GM21576 (cell line): ENCODE results near the gene CXorf49.
"Not testable (repeated sequence)": the region's sequence is repeated elsewhere in the genome, so short reads cannot be mapped to it uniquely, and the experiment has no call there.

Experiments
- ATAC-seq: cut with Tn5 transposase; IDR thresholded peaks from one replicate; pipeline ENCODE4 v1.9.1; 2021; ENCODE audit warnings: mild to moderate bottlenecking, moderate library complexity; ENCODE audit not compliant: unreplicated experiment

The CXorf49 gene

DNA sequence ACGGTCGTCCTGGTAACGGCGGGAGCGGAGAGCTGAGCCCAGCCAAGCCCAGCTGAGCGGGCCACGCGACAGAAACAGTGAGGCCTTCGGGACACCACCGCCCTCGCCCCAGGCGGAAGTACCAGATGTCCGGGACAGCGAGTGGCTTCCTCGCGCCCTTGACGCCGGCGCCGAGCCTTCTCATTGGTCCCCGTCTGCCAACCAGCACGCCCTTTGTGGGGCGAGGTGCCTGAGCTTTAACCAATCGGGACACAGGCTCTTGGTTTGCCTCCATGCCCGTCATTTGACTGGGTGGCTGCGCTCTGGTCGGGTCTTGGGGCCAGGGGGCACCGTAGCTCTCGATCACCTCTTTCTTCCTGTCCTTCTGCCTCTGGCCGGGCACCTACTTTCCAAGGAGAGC lies at the start of gene CXorf49:
CXorf49 (minus strand) TSS at position 101 of the 400 bp plus-strand sequence. CDS start 134 bp downstream, outside the sequence.
- not testable (repeated sequence) for ATAC-seq

DNA sequence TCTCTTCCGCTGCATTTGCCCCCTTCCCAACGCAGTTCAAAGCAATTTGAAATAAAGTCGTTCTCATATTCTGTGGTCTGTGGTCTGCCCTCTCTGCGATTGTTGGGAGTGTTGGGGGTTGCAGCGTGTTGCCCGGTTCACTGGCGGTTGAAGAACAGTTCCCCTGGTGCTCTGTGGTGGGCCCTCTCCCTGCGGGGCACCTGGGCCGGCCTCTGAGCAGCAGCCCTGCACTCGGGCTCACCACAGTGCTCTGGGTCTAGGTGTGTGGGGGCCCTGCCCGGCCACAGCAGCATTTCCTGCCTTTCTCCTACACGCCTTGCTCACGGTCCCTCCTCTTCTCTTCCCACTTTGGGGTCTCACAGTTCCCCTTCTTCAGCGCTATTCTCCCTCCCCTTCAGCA lies 49.0 kb upstream of the CXorf49 start:
- ATAC-seq: not testable (repeated sequence)

DNA sequence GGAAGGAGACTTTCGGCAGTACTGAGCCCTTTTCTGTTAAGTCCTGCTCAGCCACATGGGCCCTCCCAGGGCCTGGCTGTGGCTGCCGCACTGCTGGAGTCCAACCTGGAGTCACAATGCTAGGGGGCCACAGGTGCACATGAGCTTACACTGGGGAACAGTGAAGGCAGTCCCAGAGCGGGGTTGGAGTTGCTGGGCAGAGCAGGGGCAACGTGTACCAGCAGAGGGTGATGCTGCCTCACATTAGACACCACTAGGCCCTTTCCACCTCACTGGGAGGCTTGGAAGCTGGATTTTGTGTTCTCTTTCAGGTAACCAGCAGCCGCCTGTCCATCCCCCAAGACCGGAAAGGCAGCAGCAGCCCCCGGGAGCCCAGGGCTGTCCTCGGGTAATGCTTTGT lies 47.5 kb upstream of the CXorf49 start:
- not testable (repeated sequence) for ATAC-seq

DNA sequence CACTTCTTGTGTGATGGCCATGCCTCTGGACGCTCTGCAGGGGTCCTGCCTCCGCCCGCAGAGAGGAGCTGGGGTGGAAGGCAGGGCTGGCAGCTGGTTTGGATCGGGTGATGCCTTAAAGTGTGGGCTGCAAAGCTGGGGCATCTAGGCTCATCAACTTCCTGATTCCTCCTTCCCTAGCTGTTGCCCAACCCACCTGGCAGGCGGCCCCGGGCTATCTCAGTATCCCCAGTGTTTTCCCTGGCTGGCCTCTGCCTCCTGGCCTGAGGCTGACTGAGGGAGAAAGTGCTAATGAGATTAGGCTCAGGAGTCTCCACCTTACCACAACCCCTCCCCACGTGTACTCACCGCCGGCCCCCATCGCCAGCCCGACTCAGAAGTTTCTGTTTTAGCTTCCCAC lies 46.7 kb upstream of the CXorf49 start:
- not testable (repeated sequence) for ATAC-seq

DNA sequence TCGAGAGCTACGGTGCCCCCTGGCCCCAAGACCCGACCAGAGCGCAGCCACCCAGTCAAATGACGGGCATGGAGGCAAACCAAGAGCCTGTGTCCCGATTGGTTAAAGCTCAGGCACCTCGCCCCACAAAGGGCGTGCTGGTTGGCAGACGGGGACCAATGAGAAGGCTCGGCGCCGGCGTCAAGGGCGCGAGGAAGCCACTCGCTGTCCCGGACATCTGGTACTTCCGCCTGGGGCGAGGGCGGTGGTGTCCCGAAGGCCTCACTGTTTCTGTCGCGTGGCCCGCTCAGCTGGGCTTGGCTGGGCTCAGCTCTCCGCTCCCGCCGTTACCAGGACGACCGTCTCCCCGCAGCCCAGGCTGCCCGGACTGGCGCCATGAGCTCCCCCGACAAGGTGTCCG lies 45.0 kb upstream of the CXorf49 start, which contains the start of gene CXorf49B:
CXorf49B (plus strand) TSS at position 301 of the 400 bp plus-strand sequence; CDS start at position 376, 75 bp downstream.
- not testable (repeated sequence) for ATAC-seq

DNA sequence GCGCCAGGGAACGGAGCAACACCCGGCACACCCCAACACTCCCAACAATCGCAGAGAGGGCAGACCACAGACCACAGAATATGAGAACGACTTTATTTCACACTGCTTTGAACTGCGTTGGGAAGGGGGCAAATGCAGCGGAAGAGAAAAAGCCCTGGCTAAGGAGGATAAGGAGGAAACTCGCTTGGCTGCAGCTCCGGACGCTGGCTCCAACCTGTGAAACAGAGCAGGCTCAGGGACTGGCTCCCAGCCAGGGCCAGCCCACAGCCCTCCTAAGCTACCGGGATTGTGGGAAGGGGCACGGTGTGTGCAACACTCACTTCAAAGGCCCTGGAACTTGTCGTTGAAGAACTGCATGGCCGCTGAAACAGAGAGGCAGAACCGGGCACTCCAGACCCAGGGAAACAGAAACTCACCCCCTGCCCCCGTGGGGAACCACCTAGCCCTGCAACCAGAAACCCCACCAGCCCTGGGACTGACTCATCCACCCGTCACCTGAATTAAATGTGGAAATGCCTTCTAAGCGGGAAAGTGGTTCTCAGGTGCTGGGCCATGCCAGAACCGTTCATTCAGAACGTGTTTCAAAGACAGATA lies 42.7 kb upstream of the CXorf49 start:
- not testable (repeated sequence) for ATAC-seq

DNA sequence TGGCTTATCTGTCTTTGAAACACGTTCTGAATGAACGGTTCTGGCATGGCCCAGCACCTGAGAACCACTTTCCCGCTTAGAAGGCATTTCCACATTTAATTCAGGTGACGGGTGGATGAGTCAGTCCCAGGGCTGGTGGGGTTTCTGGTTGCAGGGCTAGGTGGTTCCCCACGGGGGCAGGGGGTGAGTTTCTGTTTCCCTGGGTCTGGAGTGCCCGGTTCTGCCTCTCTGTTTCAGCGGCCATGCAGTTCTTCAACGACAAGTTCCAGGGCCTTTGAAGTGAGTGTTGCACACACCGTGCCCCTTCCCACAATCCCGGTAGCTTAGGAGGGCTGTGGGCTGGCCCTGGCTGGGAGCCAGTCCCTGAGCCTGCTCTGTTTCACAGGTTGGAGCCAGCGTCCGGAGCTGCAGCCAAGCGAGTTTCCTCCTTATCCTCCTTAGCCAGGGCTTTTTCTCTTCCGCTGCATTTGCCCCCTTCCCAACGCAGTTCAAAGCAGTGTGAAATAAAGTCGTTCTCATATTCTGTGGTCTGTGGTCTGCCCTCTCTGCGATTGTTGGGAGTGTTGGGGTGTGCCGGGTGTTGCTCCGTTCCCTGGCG lies 2.3 kb upstream of the CXorf49 start:
- not testable (repeated sequence) for ATAC-seq

DNA sequence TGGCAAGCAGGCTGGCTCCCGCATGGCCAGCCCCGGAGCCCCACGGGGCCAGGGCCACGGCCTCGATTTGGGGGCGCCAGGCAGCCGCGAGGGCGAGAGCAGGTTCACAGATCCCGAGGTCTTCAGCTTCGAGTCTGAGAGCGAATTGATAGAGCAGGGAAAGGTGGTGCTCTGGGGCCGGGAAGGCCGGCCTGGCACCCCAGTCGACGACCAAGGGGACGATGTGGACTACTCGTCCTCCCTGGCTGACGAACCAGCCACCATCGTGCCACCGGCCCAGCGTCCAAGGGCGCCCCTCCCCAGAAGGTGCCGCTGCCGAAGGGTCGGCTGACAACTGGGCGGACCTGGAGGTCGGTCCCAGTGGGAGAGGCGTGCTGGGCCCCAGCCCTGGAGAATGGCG lies 1.1 kb upstream of the CXorf49 start:
- ATAC-seq: not testable (repeated sequence)

DNA sequence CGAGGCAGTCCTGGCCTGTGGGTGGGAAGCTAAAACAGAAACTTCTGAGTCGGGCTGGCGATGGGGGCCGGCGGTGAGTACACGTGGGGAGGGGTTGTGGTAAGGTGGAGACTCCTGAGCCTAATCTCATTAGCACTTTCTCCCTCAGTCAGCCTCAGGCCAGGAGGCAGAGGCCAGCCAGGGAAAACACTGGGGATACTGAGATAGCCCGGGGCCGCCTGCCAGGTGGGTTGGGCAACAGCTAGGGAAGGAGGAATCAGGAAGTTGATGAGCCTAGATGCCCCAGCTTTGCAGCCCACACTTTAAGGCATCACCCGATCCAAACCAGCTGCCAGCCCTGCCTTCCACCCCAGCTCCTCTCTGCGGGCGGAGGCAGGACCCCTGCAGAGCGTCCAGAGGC lies 1.8 kb downstream of the CXorf49 start:
- ATAC-seq: not testable (repeated sequence)

DNA sequence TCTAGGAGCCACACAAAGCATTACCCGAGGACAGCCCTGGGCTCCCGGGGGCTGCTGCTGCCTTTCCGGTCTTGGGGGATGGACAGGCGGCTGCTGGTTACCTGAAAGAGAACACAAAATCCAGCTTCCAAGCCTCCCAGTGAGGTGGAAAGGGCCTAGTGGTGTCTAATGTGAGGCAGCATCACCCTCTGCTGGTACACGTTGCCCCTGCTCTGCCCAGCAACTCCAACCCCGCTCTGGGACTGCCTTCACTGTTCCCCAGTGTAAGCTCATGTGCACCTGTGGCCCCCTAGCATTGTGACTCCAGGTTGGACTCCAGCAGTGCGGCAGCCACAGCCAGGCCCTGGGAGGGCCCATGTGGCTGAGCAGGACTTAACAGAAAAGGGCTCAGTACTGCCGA lies 2.5 kb downstream of the CXorf49 start:
- ATAC-seq: not testable (repeated sequence)

DNA sequence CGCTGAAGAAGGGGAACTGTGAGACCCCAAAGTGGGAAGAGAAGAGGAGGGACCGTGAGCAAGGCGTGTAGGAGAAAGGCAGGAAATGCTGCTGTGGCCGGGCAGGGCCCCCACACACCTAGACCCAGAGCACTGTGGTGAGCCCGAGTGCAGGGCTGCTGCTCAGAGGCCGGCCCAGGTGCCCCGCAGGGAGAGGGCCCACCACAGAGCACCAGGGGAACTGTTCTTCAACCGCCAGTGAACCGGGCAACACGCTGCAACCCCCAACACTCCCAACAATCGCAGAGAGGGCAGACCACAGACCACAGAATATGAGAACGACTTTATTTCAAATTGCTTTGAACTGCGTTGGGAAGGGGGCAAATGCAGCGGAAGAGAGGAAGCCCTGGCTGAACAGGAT lies 4.0 kb downstream of the CXorf49 start:
- ATAC-seq: not testable (repeated sequence)

DNA sequence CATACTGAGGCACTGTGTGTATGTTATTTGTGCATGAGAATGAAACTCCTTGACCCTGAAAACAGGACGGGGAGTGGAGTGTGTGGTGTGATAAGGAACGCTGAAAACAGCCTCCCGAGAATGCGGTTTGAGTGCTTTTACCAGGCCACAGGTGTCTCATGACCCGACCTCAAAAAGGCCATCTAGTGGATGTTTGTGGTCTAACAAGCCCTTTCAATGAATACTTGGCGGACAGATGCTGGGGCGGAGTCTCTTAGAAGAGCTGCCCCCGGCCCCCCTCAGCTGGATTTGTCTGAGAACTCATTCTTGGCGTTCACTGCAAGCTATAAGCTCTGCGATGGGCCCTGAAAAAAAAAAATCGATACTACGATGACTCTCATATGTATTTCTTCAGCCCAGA lies 15.2 kb downstream of the CXorf49 start:
- peak; percentile 72 for ATAC-seq

DNA sequence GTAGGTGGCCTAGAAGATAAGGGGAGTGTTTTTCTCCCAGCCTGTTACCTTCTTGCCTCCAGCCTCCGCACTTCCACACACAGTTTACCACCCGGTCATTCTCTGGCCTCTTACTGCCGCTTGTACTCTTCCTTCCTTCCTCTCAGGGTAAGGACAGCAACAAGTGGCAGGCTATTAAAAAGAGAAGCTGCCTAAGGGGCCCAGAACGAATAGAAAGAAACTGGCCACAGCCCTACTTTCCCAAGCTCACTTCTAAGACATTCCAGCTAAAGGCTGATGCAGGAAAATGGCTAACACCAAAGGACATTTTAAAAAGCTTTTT lies 19.1 kb downstream of the CXorf49 start:
- ATAC-seq: not testable (repeated sequence)

DNA sequence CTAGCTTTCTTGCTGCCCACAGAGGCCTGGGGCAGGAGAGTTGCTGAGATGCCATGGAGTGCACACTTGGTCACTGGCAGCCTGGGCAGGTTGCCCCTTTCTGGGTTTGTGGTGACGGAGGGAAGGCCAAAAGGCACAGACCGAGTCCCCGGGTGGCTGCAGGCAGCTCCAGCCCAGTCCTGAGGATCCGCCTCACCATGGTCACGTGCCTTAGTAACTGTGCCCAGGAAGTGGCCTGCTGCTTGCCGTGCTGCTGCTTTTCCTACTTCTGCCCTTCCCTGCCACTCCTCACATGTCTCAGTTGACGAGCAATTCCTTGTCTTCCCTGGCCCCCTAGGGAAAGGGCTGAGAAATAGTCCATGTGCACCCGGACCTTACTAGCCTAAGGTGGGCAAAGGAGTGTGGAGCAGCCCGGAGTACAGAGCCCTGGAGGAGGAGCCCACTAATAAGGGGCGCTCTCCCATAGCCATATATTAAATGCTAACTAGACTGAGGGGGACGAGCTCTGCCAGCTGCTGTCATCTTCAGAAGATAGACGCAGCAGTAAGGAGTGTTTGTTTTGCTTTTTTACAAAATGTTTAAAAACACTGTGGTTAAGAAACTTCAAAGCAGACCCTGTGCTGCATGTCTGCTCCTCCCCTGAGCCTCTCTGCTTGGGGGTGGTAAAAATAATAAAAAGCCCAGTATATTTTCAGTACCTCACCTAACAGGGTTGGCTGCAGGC lies 19.6 kb downstream of the CXorf49 start:
- ATAC-seq: not testable (repeated sequence)

DNA sequence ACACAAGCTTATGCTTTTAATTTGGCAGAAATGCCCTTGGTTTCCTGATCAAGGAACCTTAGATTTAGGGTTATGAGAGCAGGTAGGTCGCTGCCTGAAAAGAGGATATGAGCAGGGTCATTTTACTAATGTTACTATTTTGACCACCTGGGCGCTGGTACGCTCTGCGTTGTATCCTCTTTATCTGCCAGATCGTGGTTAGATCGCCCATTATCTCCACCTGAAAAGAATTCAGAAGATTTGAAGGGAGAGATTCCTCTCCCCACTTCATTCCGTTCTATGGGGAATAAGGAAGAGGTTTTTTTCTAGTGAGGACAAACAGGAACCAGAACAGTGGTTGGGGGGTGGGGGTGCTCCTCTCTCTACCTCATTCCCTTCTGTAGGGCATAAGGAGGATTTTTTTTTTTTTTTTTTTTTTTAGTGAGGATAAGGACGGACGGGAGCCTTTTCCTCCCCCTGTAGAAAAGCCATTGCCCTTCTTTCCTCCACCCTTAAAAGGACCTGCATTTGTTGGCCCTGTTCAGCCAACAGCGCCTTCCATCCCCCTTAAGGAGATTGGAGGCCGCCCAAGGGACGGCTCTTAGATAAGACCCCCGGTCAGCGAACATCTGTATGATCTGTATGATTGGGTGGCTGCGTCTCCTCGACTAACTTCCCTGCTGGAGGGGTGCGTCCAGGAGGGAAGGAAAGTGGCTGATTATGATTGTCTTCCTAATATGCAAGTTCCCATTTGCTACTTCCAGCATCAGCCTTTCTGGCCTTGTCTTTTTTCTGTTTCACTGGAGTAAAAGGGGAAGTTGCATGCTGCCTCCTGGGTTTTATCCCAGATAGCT lies 20.4 kb downstream of the CXorf49 start:
- peak; percentile 49 for ATAC-seq

DNA sequence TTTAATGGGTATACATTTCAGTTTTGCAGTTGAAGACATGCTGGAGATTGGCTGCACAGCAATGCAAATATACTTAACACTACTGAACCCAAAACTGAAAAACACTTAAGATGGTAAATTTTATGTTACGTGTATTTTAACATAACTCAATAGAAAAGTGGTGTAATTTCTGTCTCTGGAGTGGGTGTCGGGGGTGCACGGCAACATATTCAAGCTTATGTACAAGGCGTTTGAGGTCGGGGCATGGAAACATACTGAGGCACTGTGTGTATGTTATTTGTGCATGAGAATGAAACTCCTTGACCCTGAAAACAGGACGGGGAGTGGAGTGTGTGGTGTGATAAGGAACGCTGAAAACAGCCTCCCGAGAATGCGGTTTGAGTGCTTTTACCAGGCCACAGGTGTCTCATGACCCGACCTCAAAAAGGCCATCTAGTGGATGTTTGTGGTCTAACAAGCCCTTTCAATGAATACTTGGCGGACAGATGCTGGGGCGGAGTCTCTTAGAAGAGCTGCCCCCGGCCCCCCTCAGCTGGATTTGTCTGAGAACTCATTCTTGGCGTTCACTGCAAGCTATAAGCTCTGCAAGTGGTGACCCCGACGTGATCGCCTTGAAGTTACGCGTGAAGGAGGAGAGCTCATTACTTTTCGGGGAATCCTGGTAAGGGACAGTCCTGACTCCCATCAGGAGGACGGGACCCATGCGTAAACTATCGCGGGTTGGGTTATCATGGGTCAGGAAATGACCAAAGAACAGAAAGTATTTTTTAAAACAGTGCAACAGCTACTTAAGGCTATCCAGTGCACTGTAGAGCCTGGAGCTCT lies 21.2 kb downstream of the CXorf49 start:
- ATAC-seq: peak; percentile 59

DNA sequence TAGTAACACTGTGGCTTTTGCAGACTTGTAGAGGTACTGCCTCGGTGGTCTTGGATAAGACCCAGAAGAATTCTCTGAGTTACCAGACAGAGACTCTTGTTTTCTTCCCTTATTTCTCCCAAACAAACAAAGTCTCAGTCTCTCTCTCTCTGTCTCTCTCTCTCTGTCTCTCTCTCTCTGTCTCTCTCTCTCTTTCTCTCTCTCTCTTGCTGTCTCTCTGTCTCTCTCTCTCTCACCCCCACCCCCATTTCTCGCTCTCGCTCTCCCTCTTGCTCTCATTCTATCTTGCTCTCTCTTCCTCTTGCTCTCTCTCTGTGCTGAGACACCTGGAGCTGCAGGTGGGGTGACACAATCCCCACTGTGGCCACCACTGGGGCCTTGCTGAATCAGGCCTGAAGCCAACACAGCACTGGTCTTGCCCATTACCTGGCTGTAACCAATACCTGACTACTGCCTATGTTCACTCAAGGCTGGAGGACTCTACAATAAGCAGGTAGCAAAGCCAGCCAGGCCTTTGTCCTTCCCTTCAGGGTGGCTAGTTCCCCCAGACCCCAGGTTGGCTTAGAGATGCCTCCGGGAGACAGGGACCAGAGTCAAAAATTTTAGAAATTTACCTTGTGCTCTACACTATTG lies 38.4 kb downstream of the CXorf49 start:
- no peak for ATAC-seq

DNA sequence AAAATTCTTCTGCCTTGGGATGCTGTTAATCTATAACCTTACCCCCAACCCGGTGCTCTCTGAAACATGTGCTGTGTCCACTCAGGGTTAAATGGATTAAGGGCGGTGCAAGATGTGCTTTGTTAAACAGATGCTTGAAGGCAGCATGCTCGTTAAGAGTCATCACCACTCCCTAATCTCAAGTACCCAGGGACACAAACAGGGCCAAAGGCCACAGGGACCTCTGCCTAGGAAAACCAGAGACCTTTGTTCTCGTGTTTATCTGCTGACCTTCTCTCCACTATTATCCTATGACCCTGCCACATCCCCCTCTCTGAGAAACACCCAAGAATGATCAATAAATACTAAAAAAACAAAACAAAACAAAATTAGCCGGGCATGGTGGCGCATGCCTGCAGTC lies 40.9 kb downstream of the CXorf49 start:
- not testable (repeated sequence) for ATAC-seq

DNA sequence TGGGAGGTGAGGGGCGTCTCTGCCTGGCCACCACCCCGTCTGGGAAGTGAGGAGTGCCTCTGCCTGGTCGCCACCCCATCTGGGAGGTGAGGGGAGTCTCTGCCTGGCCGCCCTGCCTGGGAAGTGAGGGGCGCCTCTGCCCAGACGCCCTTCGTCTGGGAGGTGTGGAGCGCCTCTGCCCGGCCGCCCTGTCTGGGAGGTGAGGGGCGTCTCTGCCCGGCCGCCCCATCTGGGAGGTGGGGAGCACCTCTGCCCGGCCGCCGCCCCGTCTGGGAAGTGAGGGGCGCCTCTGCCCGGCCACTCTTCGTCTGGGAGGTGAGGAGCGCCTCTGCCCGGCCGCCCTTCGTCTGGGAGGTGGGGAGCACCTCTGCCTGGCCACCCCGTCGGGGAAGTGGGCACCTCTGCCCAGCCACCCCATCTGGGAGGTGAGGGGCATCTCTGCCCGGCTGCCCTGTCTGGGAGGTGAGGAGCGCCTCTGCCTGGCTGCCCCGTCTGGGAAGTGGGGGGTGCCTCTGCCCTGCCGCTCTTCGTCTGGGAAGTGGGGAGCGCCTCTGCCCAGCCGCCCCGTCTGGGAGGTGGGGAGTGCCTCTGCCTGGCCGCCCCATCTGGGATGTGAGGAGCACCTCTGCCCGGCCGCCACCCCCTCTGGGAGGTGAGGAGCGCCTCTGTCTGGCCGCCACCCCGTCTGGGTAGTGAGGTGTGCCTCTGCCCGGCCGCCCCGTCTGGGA lies 41.9 kb downstream of the CXorf49 start:
- ATAC-seq: not testable (repeated sequence)
